C4-2B (cell line): ENCODE data around the gene LRR1.

Source experiments
- CTCF ChIP-seq: fragments of 450-650 bp; conservative IDR thresholded peaks from 2 replicates; pipeline ENCODE4 v1.5.1; 2017; ENCODE audit warnings: mild to moderate bottlenecking
- ZFX ChIP-seq: fragments of 450-650 bp; IDR thresholded peaks from 2 replicates; pipeline ENCODE4 v1.6.1; 2017

- TF ChIP-seq CTCF (no peak), ZFX (no peak)
These were observed 43.4 kb downstream of the LRR1 start for GRCh38 chr14:49642163-49642562.
